Hindlimb muscle (tissue), 1 donor: Measurements from ENCODE around the gene CEP170B. TPM values are rescaled to one million over a fixed set of nuclear protein-coding genes. Genes with fewer than 3 reads are reported as not detected.
"Not testable (repeated sequence)": the region's sequence is repeated elsewhere in the genome, so short reads cannot be mapped to it uniquely, and the experiment has no call there.

Experiments
- DNase-seq: peaks from one replicate; pipeline ENCODE4 v3.0.0-alpha.2; 2013
- polyA plus RNA-seq: library from polyadenylated mRNA; unstranded; fragments of 120-200 nt; gene quantifications from one replicate; pipeline ENCODE4 v1.2.1, GENCODE V29; 2013; ENCODE audit not compliant: insufficient read length

Gene CEP170B
- polyA plus RNA-seq, 1 donor: 1.8 TPM

DNA sequence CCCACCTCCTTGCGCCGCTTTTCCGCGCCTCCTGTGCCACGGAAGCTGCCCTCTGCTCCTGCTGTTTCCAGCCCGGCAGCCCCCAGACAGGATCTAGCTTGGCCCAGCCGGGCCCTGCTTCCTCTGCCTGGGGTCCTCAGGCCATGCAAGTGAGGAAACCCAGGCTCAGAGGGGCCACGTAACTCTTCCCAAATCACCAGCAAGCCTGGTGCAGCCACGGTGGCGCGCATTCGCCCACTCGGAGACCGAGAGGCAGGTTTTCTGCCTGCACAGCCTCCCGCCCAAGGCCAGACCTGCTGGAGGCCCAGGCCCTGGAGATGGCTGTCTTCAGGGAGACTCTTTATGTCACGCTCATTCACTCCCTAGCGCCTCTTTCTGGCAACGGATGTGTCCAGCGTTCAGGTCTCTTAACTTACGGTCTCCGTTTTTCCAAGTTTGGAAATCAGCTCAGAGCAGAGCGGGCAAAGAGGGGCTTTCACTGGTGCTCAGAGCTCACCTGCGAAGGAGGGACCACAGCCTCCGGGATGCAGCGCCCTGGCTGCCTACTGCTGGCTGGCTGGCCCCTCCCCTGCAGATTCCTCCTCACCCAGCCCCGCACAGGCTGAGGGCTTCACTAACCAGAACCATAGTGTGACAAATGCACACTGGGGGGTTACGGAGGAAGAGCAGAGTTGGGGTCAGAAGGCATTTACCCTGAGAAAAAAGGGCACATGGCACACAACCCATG, 20.6 kb upstream of the CEP170B start:
- DNase-seq: no peak

- DNase-seq: no peak
These were observed 19.9 kb upstream of the CEP170B start for GRCh38 chr14:104845033-104845666.

DNA sequence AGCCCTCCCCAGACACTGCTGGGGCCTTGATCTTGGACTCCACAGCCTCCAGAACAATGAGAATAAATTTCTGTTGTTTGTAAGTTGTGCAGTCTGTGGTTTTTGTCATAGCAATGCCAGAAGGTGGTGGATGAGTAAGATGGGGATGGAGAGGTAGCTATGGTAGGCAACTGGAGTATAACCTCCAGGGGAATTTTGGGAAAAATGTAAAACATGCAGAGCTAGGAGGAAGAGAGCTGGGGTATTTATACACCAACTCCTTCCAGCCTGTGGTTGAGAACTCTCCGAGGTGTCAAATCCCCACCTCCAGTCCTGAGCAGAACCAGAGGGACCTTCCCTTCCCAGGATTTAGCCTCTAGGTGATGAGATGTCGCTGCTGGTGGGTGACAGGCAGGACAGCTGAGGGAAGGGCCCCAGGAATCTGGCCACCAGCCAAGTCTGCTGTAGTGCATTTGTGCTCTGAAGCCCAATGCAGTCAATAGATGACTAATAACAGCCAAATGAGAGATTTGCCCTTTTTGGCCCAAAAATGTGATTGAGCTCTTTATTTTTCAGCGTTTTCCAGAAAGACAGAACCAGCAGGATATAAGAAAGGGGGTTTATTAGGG, 19.1 kb upstream of the CEP170B start:
- no peak for DNase-seq

- DNase-seq: no peak
These were observed 12.8 kb upstream of the CEP170B start for GRCh38 chr14:104852280-104852663.

GRCh38 chr14:104855532-104856090, 9.5 kb upstream of the CEP170B start:
- no peak for DNase-seq

DNA sequence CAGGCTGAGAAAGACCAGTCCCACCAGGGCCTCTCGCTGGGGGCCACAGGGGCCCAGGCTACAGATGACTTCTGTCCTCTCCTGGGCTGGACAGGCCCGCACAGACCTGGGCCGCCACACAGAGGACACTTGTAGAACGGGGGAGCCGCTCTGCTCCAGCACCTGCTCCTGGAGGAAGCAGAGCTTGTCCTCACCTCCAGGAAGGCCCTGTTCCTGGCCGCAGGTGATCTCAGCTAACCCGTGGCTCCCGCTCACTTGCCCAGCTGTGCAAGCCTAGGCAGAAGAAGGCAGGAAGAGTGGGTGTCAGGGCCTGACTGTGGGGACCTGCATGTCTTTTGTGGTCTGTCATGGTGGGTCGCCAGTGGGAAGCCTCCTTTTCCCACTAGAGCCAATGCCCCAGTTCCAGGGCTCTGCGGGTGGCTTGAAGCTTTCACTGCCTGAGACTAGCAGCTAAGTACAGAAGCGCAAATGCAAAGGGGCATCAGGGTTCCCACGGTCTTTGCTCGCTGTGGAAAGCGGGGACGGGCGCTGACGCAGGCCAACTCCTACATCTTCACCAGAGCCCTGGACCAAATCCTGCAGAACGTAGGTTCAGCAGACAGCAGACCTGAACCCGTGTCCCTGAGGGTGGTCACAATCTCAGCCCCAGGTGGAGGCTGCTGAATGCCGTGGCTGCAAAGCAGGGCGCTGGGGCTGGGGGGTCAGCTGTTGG, 8.8 kb upstream of the CEP170B start:
- no peak for DNase-seq

GRCh38 chr14:104856869-104857860, 7.9 kb upstream of the CEP170B start:
- DNase-seq: no peak

- not testable (repeated sequence) for DNase-seq
These were observed 7.1 kb upstream of the CEP170B start for GRCh38 chr14:104857931-104858330.

- no peak for DNase-seq
These were observed 6.1 kb upstream of the CEP170B start for GRCh38 chr14:104858811-104859426.

- no peak for DNase-seq
These were observed 5.2 kb upstream of the CEP170B start for GRCh38 chr14:104859900-104860299.

DNA sequence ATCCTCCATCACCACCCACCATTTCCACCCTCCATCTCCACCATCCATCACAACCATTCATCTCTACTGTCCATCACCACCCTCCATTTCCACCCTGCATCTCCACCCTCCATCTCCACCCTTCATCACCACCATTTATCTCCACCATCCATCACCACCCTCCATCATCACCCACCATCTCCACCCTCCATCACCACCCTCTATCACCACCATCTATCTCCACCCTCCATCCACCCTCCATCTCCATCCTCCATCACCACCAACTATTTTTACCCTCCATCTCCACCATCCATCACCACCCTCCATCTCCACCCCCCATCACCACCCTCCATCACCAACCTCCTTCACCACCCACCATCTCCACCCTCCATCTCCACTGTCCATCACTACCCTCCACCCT, 4.7 kb upstream of the CEP170B start:
- DNase-seq: no peak

- DNase-seq: no peak
These were observed 1.8 kb upstream of the CEP170B start for GRCh38 chr14:104863131-104863862.

GRCh38 chr14:104863923-104864266, 1.2 kb upstream of the CEP170B start:
- DNase-seq: no peak

DNA sequence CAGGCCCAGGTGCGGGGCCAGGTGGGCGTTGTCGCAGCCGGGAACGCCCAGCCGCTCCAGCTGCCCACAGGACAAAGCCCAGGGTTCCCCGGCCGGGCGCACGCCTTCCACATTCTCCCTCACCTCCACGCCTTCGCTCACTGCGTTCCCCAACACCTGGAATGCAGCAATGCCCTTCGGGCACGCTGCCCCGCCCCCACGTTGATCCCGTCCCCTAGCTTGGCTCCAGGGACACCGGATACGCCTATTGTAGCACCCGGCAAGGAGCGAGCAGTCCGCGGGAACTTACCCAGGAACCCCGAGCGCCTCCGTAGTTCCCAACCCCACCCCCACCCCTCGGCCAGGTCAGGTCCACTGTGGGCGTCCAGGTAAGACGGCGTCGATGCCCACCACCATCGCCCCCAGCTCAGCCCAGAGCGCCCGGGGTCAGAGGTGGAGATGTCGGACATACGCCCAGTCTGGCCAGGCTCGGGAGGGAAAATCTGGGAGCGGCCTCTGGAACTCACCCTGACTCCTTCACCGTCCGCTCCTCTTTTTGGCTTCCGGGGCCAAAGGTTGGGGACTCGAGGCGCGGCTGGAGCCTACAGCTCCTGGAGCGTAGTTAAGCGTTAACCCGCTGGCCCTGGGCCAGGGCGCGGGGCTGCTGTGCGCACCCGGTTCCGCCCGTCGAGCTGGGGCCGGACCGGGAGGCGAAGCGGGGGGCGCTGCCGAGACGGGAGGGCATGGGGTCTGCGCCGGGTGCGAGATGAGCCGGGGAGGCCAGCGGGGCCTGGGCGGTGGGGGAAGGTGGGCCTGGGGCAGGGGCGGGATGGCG, 594 bp upstream of the CEP170B start:
- no peak for DNase-seq

DNA sequence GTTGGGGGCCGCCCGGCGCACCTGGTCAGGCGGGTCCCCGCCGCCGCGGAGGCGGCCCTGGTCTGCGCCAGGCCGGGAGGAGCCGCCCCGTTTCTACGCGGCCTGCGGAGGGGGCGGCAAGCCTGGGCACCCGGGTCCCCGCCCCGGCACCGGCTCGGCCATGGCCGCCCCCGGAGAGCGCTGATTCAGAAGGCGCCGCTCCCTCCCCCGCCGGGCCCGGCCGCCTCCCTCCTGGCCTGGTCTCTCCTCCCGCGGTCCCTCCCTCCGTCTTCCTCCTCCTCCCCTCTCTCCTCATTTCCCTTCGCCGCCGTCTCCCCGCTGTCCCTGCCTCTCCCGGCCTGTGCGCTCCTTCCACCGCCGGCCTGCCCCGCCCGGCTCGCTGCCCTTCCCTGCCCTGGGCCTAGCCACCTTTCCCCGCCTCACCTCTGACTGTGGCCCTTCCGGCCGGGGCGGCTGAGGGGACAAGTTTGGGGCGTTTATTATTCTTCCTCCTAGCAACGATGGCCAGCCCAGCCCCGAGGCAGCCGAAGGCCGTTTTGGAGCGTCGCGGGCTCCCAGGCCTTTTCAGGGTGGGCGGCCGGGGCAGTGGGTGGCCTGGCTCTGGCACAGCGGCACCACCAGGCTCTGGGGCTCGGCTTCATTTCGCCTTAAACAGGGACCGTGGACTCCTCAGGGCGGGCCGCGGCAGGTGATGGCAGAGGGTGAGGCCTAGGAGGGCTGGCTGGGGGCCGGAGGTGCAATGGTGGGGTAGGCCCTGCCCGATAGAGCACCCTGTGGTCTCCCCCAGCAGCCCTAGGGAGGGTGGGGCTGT, 768 bp downstream of the CEP170B start:
- no peak for DNase-seq

GRCh38 chr14:104866451-104867370, 1.6 kb downstream of the CEP170B start:
- no peak for DNase-seq

- DNase-seq: no peak
These were observed 2.4 kb downstream of the CEP170B start for GRCh38 chr14:104867371-104868059.
